Spleen (tissue), 11 donors: ENCODE results near the gene PAFAH2. TPM values are rescaled to one million over a fixed set of nuclear protein-coding genes. Genes with fewer than 3 reads are reported as not detected.

Source experiments
- DNase-seq: peaks from one replicate; pipeline ENCODE4 v3.0.0-alpha.2; 2020
- H3K27ac ChIP-seq, 8 donors: fragments of 200-600 bp; sonication (generic) in 7 of 8; 1 replicate in 4 of 8; 2 replicates in 4 of 8; pipeline versions ENCODE4 v1.5.0 to v1.8.0; 2016 to 2021; ENCODE audit warnings: inconsistent platforms in 4 of 8, mild to moderate bottlenecking in 4 of 8, moderate library complexity in 1 of 8
- H3K27me3 ChIP-seq, 7 donors: fragments of 200-600 bp; sonication (generic) in 6 of 7; replicated peaks in 1 of 7; 1 replicate in 4 of 7; 2 replicates in 3 of 7; pipeline versions ENCODE4 v1.5.0 to v1.8.0; 2016 to 2021; ENCODE audit warnings: inconsistent platforms in 3 of 7, mild to moderate bottlenecking in 1 of 7
- H3K36me3 ChIP-seq, 6 donors: fragments of 200-600 bp; sonication (generic) in 5 of 6; 1 replicate in 4 of 6; 2 replicates in 2 of 6; pipeline versions ENCODE4 v1.5.0 to v1.8.0; 2016 to 2021; ENCODE audit warnings: inconsistent platforms in 2 of 6
- H3K4me1 ChIP-seq, 6 donors: fragments of 200-600 bp; sonication (generic) in 5 of 6; 1 replicate in 3 of 6; 2 replicates in 3 of 6; pipeline versions ENCODE4 v1.5.0 to v1.8.0; 2016 to 2021; ENCODE audit warnings: inconsistent platforms in 3 of 6
- H3K4me3 ChIP-seq, 8 donors: fragments of 200-600 bp; sonication (generic) in 7 of 8; 1 replicate in 4 of 8; 2 replicates in 4 of 8; pipeline versions ENCODE4 v1.5.0 to v1.8.0; 2016 to 2021; ENCODE audit warnings: inconsistent platforms in 4 of 8, mild to moderate bottlenecking in 4 of 8, moderate library complexity in 2 of 8
- H3K9me3 ChIP-seq, 8 donors: fragments of 200-600 bp; sonication (generic) in 7 of 8; 1 replicate in 4 of 8; 2 replicates in 4 of 8; pipeline versions ENCODE4 v1.5.0 to v1.8.0; 2016 to 2021; ENCODE audit warnings: inconsistent platforms in 4 of 8
- POLR2A ChIP-seq, 3 donors: fragments of 450-650 bp; IDR thresholded peaks; one replicate each; pipeline ENCODE4 v1.5.1; 2017; ENCODE audit warnings: antibody characterized with exemption in 3 of 3, mild to moderate bottlenecking in 1 of 3
- POLR2AphosphoS5 ChIP-seq, 3 donors: sonication (generic); formaldehyde crosslinking; IDR thresholded peaks; one replicate each; pipeline ENCODE4 v1.5.1; 2017; ENCODE audit warnings: antibody characterized with exemption in 3 of 3
- WGBS, 5 donors: extraction: QIAGEN DNeasy Blood & Tissue Kit in 3 of 5; methylation state at CpG; one replicate each; pipeline versions ENCODE4 v1.1.5 to v1.1.7; 2013 to 2018; 5-methylcytosine and 5-hydroxymethylcytosine counted together
- intact Hi-C: fragments of 100-400 bp; cut with DNase I; formaldehyde crosslinking; loops from one replicate; pipeline ENCODE4 v1.15.0; 2023; ENCODE audit warnings: low total_unique reads
- polyA plus RNA-seq, 3 donors: library from polyadenylated mRNA; stranded (reverse); fragments of 200-250 nt; gene quantifications; one replicate each; pipeline ENCODE4 v1.2.1, GENCODE V29; 2013
- total RNA-seq, 7 donors: library from RNA; depleted of rRNA in 3 of 7; stranded (reverse); fragments of >200 nt in 3 of 7; fragmentation: NEBNext Ultra II Directional in 4 of 7; extraction: Animal tissue kit (Norgen Biotek cat#: 25700) in 4 of 7; gene quantifications; one replicate each; pipeline versions ENCODE4 v1.1.0 to v1.2.1, GENCODE V29; 2016 to 2021
- TF ChIP-seq, protein P1 (sequence below), 11 experiments: fragments of 200-600 bp in 7 of 11; fragments of 450-650 bp in 4 of 11; sonication (generic) in 4 of 11; IDR thresholded peaks in 8 of 11; conservative IDR thresholded peaks in 3 of 11; 1 replicate in 7 of 11; 2 replicates in 4 of 11; pipeline versions ENCODE4 v1.4.0 to v1.8.0; 2016 to 2021; ENCODE audit warnings: antibody characterized with exemption in 11 of 11, inconsistent platforms in 4 of 11, mild to moderate bottlenecking in 1 of 11
- donor health status: healthy with polysubstance abuse.
- donor health status: DM: no; HTN: no; CAD: no; lungs with moderate emphysema.
- donor health status: DM: no; HTN: no; CAD: no.
- donor health status: Bipolar disorder and iron deficiency.
- donor health status: healthy.
- donor health status: DM: no; HTN: no; CAD: no.
- donor health status: DM: yes; HTN: yes; CAD: no.

The PAFAH2 gene
- total and polyA plus RNA-seq, 10 donors: 3.9 to 19.7 (median 13.6) TPM

GRCh38 chr1:26031611-26032220, 33.9 kb upstream of the PAFAH2 start:
- peaks cover 0 to 27% (median 0%) of the 10 kb centered on the region in 7 donors for H3K27me3 ChIP-seq
- 64 to 90% (median 70%) methylated on average over 3 of the region's 3 CpGs for WGBS, 5 donors
- no peak overlapping the region for H3K4me3 ChIP-seq
- no peak overlapping the region for H3K27ac ChIP-seq
- intact Hi-C loops: loop anchor here (10.0 kb wide), 1 partner anchor 113 kb away; no protein-coding TSS in a partner anchor
- H3K36me3 ChIP-seq: no peaks in the 10 kb centered on the region
- TF ChIP-seq, protein P1, sequence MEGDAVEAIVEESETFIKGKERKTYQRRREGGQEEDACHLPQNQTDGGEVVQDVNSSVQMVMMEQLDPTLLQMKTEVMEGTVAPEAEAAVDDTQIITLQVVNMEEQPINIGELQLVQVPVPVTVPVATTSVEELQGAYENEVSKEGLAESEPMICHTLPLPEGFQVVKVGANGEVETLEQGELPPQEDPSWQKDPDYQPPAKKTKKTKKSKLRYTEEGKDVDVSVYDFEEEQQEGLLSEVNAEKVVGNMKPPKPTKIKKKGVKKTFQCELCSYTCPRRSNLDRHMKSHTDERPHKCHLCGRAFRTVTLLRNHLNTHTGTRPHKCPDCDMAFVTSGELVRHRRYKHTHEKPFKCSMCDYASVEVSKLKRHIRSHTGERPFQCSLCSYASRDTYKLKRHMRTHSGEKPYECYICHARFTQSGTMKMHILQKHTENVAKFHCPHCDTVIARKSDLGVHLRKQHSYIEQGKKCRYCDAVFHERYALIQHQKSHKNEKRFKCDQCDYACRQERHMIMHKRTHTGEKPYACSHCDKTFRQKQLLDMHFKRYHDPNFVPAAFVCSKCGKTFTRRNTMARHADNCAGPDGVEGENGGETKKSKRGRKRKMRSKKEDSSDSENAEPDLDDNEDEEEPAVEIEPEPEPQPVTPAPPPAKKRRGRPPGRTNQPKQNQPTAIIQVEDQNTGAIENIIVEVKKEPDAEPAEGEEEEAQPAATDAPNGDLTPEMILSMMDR (IDR thresholded peaks at IDR 0.05 in 8 of 11, conservative IDR thresholded peaks at IDR 0.05 in 3 of 11): no peak
- no peak for TF ChIP-seq POLR2A (IDR thresholded peaks at IDR 0.05)
- TF ChIP-seq POLR2AphosphoS5 (IDR thresholded peaks at IDR 0.05): no peak
- peaks cover 6 to 26% (median 15%) of the 10 kb centered on the region in 6 donors for H3K4me1 ChIP-seq
- H3K9me3 ChIP-seq: no peaks in the 10 kb centered on the region
- no peak for DNase-seq

GRCh38 chr1:26031196-26031595, 33.3 kb upstream of the PAFAH2 start:
- Histone ChIP-seq H3K36me3 (no peaks in the 10 kb centered on the region), H3K4me1 (peaks cover 3 to 21% (median 11%) of the 10 kb centered on the region in 6 donors), H3K9me3 (no peaks in the 10 kb centered on the region), H3K4me3 (no peak overlapping the region), H3K27me3 (peaks cover 0 to 22% (median 0%) of the 10 kb centered on the region in 7 donors), H3K27ac (no peak overlapping the region)
- TF ChIP-seq POLR2AphosphoS5 (IDR thresholded peaks at IDR 0.05): no peak
- TF ChIP-seq POLR2A (IDR thresholded peaks at IDR 0.05): no peak
- TF ChIP-seq, protein P1 (IDR thresholded peaks at IDR 0.05 in 8 of 11, conservative IDR thresholded peaks at IDR 0.05 in 3 of 11): no peak
- intact Hi-C loops: loop anchor here (10.0 kb wide), 1 partner anchor 114 kb away; no protein-coding TSS in a partner anchor
- WGBS, 5 donors: 86 to 95% (median 88%) methylated on average over 4 of the region's 4 CpGs
- no peak for DNase-seq

DNA sequence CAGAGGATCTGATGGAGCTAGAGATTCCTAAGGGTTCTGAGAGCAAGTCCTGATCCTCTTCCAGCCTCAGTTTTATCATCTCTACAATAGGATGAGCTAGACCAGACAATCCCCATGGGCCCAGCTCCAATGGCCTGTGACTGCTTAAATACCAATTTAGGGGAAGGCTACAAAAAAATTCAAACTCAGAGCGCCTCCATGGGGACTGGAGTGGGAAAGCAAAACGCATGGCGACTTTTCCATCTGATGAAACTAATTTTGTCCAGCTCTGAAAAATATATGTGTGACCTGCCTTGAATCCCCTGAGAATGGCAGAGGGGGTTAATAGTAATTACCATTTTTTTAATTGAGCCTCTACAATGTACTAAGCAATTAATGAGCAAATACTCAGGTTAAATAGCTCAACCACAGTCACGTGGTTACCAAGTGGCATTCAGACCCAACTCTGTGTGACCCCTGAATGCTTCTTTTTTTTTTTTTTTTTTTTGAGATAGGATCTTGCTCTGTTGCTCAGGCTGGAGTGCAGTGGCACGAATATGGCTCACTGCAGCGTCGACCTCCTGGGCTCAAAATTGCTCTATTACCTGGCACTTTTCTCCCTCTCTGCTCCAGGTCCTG, 32.1 kb upstream of the PAFAH2 start:
- Histone ChIP-seq H3K27me3 (peaks cover 0 to 19% (median 0%) of the 10 kb centered on the region in 7 donors), H3K36me3 (no peaks in the 10 kb centered on the region), H3K4me1 (peaks cover 0 to 14% (median 5%) of the 10 kb centered on the region in 6 donors), H3K27ac (no peak overlapping the region), H3K9me3 (no peaks in the 10 kb centered on the region), H3K4me3 (no peak overlapping the region)
- intact Hi-C loops: loop anchor here (10.0 kb wide), 1 partner anchor 115 kb away; no protein-coding TSS in a partner anchor
- no peak for TF ChIP-seq POLR2AphosphoS5 (IDR thresholded peaks at IDR 0.05)
- TF ChIP-seq, protein P1 (IDR thresholded peaks at IDR 0.05 in 8 of 11, conservative IDR thresholded peaks at IDR 0.05 in 3 of 11): no peak
- no peak for TF ChIP-seq POLR2A (IDR thresholded peaks at IDR 0.05)
- WGBS, 5 donors: 70 to 86% (median 82%) methylated on average over 7 of the region's 7 CpGs
- DNase-seq: no peak
